Measurements from ENCODE around the gene ALDH1A2.
"Not testable (repeated sequence)": the region's sequence is repeated elsewhere in the genome, so short reads cannot be mapped to it uniquely, and the experiment has no call there.

Gene ALDH1A2

GRCh38 chr15:58046467-58046866, 19.0 kb downstream of the ALDH1A2 start:
- no peaks in the 10 kb centered on the region for H3K4me1 ChIP-seq (ENCODE audit: control insufficient read depth, low read length)
- peaks cover 4% of the 10 kb centered on the region; the same call in 1 of the 2 replicates for H3K27me3 ChIP-seq (ENCODE audit: control insufficient read depth, low read length)
- no peaks in the 10 kb centered on the region for H4K20me1 ChIP-seq (ENCODE audit: control insufficient read depth, insufficient read depth, low read depth, low read length)
- H3K9me3 ChIP-seq (ENCODE audit: control insufficient read depth, insufficient read depth, low read length), result no peaks in the 10 kb centered on the region
- no peaks in the 10 kb centered on the region for H3F3A ChIP-seq (ENCODE audit: control insufficient read depth, insufficient read depth)
- no peaks in the 10 kb centered on the region for H3K9me2 ChIP-seq (replicated peaks; ENCODE audit: control insufficient read depth, low read length)
- no peak overlapping the region for H3K4me3 ChIP-seq (ENCODE audit: low read length)
- H3K36me3 ChIP-seq (ENCODE audit: control insufficient read depth, low read length), result no peaks in the 10 kb centered on the region
- TF ChIP-seq, protein P1, sequence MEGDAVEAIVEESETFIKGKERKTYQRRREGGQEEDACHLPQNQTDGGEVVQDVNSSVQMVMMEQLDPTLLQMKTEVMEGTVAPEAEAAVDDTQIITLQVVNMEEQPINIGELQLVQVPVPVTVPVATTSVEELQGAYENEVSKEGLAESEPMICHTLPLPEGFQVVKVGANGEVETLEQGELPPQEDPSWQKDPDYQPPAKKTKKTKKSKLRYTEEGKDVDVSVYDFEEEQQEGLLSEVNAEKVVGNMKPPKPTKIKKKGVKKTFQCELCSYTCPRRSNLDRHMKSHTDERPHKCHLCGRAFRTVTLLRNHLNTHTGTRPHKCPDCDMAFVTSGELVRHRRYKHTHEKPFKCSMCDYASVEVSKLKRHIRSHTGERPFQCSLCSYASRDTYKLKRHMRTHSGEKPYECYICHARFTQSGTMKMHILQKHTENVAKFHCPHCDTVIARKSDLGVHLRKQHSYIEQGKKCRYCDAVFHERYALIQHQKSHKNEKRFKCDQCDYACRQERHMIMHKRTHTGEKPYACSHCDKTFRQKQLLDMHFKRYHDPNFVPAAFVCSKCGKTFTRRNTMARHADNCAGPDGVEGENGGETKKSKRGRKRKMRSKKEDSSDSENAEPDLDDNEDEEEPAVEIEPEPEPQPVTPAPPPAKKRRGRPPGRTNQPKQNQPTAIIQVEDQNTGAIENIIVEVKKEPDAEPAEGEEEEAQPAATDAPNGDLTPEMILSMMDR (IDR thresholded peaks at IDR 0.05; ENCODE audit: low read depth, low read length, poor library complexity, severe bottlenecking), result no peak
- no peak for TF ChIP-seq EZH2phosphoT487 (IDR thresholded peaks at IDR 0.05; ENCODE audit: borderline replicate concordance, low read length)
- no peaks in the 10 kb centered on the region for H3K79me2 ChIP-seq (ENCODE audit: control insufficient read depth, low read length)
- no peak overlapping the region for H3K27ac ChIP-seq (ENCODE audit: low read depth, low read length)
- H3K4me2 ChIP-seq (ENCODE audit: low read length), result no peak overlapping the region

DNA sequence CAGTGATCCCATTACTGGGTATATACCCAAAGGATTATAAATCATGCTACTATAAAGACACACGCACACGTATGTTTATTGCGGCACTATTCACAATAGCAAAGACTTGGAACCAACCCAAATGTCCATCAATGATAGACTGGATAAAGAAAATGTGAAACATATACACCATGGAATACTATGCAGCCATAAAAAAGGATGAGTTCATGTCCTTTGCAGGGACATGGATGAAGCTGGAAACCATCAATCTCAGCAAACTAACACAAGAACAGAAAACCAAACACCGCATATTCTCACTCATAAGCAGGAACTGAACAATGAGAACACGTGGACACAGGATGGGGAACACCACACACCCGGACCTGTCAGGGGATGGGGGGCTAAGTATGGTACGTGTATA, 20.1 kb downstream of the ALDH1A2 start:
- not testable (repeated sequence) for H3K4me3 ChIP-seq (ENCODE audit: low read length); H3K4me2 ChIP-seq (ENCODE audit: low read length); H3F3A ChIP-seq (ENCODE audit: control insufficient read depth, insufficient read depth); H3K27ac ChIP-seq (ENCODE audit: low read depth, low read length); H3K27me3 ChIP-seq (ENCODE audit: control insufficient read depth, low read length); H4K20me1 ChIP-seq (ENCODE audit: control insufficient read depth, insufficient read depth, low read depth, low read length); H3K79me2 ChIP-seq (ENCODE audit: control insufficient read depth, low read length); H3K4me1 ChIP-seq (ENCODE audit: control insufficient read depth, low read length); H3K9me3 ChIP-seq (ENCODE audit: control insufficient read depth, insufficient read depth, low read length); H3K9me2 ChIP-seq (replicated peaks; ENCODE audit: control insufficient read depth, low read length); H3K36me3 ChIP-seq (ENCODE audit: control insufficient read depth, low read length)

GRCh38 chr15:58044551-58044950, 21.0 kb downstream of the ALDH1A2 start:
- Histone ChIP-seq H4K20me1 (ENCODE audit: control insufficient read depth, insufficient read depth, low read depth, low read length) (no peaks in the 10 kb centered on the region), H3K36me3 (ENCODE audit: control insufficient read depth, low read length) (no peaks in the 10 kb centered on the region), H3K4me3 (ENCODE audit: low read length) (no peak overlapping the region), H3K9me2 (replicated peaks; ENCODE audit: control insufficient read depth, low read length) (no peaks in the 10 kb centered on the region), H3F3A (ENCODE audit: control insufficient read depth, insufficient read depth) (no peaks in the 10 kb centered on the region), H3K79me2 (ENCODE audit: control insufficient read depth, low read length) (no peaks in the 10 kb centered on the region), H3K4me2 (ENCODE audit: low read length) (no peak overlapping the region), H3K27ac (ENCODE audit: low read depth, low read length) (no peak overlapping the region), H3K27me3 (ENCODE audit: control insufficient read depth, low read length) (peaks cover 2% of the 10 kb centered on the region; the same call in 1 of the 2 replicates), H3K9me3 (ENCODE audit: control insufficient read depth, insufficient read depth, low read length) (no peaks in the 10 kb centered on the region), H3K4me1 (ENCODE audit: control insufficient read depth, low read length) (no peaks in the 10 kb centered on the region)
- no peak for TF ChIP-seq EZH2phosphoT487 (IDR thresholded peaks at IDR 0.05; ENCODE audit: borderline replicate concordance, low read length)
- TF ChIP-seq, protein P1 (IDR thresholded peaks at IDR 0.05; ENCODE audit: low read depth, low read length, poor library complexity, severe bottlenecking), result no peak

DNA sequence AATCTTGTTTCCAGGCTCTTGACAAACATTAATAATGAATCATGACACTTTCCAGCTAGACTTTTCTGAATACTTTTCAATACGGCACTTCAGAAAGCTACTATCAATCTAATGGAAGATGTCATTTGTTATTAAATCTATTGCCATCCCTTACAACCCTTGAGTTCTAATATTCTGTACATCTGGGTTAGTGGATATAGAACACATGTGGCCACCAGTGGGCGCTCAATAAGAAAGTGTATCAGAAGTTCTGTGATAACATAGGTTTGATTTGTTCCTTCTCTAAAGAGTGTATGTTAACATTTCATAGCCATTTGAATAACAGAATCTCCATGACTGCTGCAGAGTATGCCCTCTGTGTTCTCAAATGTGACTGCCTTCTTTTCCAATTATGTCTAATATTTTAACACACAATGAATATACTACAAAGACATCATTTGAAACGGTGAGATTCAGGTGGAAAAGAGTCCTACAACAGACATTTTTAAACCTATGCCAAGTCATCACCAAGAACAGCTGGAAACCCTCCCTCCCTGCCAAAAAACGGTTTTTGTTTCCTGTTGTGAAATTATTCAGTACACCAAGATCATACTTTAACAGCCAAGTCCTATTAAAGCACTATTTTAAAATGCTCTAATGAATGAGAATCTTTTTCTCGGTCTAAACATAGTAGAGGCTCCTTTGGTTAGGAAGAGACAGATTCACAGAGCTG, 22.2 kb downstream of the ALDH1A2 start:
- no peaks in the 10 kb centered on the region for H3K79me2 ChIP-seq (ENCODE audit: control insufficient read depth, low read length)

More for the DNA sequence above, 22.2 kb downstream of the ALDH1A2 start:
- H3K9me3 ChIP-seq (ENCODE audit: control insufficient read depth, insufficient read depth, low read length), result no peaks in the 10 kb centered on the region
- TF ChIP-seq, protein P1 (IDR thresholded peaks at IDR 0.05; ENCODE audit: low read depth, low read length, poor library complexity, severe bottlenecking), result peak; percentile 80
- no peak for TF ChIP-seq EZH2phosphoT487 (IDR thresholded peaks at IDR 0.05; ENCODE audit: borderline replicate concordance, low read length)
- no peaks in the 10 kb centered on the region for H3K27me3 ChIP-seq (ENCODE audit: control insufficient read depth, low read length)
- H3K36me3 ChIP-seq (ENCODE audit: control insufficient read depth, low read length), result no peaks in the 10 kb centered on the region
- no peaks in the 10 kb centered on the region for H3K4me1 ChIP-seq (ENCODE audit: control insufficient read depth, low read length)
- no peaks in the 10 kb centered on the region for H4K20me1 ChIP-seq (ENCODE audit: control insufficient read depth, insufficient read depth, low read depth, low read length)
- no peaks in the 10 kb centered on the region for H3K9me2 ChIP-seq (replicated peaks; ENCODE audit: control insufficient read depth, low read length)
- no peak overlapping the region for H3K27ac ChIP-seq (ENCODE audit: low read depth, low read length)
- no peak overlapping the region for H3K4me2 ChIP-seq (ENCODE audit: low read length)
- H3F3A ChIP-seq (ENCODE audit: control insufficient read depth, insufficient read depth), result no peaks in the 10 kb centered on the region
- no peak overlapping the region for H3K4me3 ChIP-seq (ENCODE audit: low read length)
